Bone marrow (tissue), 2 donors: ENCODE data around the gene STXBP3.
"Not testable (repeated sequence)": the region's sequence is repeated elsewhere in the genome, so short reads cannot be mapped to it uniquely, and the experiment has no call there.

ENCODE experiments used
- DNase-seq, 2 donors: peaks; one replicate each; lab custom pipeline; 2025; lab: John Stamatoyannopoulos, UW

STXBP3 gene

DNA sequence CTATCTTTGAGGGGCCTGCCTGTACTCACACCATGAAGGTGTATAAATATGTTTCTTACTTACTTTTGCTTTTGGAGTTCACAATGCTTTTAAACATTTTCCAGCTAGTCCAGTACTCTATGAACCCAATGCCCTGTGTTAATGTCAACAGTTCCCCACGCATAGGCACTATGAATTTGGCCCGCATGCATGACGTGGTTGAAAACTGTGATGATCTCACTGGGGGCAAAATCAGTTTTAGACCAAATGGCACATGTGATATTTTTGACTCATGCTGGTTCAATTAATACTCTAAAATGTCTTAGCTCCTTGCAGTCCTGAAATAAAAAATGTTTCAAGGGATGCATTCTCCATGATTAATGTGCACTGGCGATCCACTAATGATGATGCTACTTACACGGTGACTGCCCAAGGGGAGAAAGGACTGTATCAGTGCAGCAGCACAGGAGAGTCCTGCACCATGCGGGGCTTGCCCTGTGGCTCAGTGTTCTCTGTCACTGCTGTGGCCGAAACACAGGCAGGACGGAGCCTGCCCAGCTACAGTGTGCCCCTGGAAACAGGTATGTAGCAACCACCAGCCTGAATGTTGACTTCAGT, 18.0 kb upstream of the STXBP3 start:
- DNase-seq: no peak

DNA sequence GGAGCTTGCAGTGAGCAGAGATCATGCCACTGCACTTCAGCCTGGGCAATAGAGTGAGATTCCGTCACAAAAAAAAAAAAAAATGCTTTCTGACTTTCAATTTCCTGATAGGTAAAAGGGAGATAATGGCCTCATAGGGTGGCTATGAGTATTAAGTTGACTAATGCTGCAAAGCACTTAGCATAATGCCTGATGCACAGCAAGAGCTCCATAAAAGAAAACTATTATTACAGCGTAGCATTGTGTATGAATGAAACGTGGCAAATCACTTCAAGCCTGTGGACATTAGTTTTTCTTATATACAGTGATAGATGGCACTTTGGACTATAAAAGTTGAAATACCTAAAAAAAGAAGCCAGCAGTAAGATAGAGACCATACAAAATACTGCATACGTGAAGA, 17.0 kb upstream of the STXBP3 start:
- no peak for DNase-seq

DNA sequence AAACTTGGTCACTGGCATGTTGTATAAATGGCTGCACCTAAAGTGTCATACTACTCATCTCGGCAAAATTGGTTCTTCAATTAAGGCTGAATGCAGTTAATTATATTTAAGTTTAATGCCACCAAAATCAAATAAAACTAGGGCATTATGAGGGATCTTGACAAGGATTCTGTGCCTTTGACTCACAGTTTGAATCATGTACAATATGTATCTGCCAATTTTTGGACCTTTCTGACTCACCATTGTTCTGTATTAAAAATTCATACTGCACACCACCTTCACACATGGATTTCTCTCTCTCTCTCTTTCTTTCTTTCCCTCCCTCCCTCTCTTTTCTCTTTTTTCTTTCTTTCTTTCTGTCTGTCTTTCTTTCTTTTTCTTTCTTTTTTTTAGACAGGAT, 14.1 kb upstream of the STXBP3 start:
- no peak for DNase-seq

DNA sequence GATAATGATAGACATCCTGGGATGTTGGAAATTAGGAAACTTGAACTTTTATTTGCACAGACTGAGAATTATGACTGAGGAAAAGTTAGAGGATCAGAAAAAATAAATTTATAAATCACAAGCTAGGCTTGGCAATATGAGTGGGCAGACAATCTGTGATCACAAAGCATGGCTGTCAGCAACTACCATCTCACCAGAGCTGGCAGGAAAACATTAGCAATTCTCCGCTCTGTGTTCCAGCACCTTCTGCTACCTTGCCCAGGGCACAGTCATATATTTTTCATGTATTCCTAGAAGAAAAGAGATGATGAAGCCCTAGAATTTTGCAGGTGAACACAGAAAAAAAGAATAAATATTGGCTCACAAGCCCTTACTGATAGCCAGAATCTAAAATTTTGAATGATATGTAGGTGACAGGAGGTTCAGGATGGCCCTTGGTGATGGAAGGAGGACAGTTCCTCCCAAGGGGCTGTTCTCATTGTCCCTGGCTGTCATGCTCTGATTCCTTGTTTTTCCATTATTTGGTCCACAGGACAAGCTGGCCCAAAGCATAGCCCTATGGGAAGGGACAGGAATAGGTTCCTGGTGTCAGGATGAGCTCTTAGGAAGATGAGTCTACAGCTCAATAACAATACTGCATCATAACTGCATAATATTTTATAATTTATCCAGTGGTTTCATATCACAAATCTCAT, 12.2 kb upstream of the STXBP3 start:
- no peak for DNase-seq

DNA sequence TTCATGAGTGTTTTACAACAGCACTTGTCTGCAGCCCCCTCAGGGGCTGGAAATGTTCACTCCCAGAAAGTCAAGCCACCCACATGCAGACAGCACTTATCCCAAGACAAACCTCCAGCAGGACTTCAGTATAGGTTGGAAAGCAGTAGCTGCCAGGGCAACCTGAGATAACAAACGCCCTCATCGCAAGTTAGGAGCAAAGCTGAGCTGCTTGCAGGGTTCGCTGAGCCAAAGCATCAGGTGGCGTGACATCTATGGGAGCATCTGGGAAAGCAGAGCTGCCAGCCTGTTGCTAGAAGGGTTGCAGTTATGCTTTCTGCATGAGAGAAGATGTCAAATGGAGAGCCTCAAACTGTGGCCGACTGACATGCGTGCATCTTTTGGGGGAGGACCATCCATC, 4.2 kb upstream of the STXBP3 start:
- no peak for DNase-seq

DNA sequence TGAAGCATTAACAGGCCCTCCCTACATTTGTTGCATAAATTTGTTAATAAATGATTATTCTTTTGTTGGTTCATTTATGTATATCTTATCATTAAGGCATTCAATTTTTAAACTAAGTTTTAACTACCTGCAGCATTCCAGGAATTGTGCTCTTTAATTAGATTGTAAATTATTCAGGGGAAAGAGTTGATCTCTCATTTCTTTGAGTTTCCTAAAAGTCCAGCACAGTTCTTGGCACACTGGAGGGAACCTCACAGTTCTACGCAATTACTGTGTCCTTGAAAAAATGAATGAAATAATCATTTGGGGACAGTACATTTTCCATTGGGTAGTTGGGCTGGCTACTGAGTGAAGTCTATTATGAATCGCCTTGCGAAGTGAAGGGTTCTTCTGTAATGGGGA, 493 bp upstream of the STXBP3 start:
- DNase-seq: no peak

DNA sequence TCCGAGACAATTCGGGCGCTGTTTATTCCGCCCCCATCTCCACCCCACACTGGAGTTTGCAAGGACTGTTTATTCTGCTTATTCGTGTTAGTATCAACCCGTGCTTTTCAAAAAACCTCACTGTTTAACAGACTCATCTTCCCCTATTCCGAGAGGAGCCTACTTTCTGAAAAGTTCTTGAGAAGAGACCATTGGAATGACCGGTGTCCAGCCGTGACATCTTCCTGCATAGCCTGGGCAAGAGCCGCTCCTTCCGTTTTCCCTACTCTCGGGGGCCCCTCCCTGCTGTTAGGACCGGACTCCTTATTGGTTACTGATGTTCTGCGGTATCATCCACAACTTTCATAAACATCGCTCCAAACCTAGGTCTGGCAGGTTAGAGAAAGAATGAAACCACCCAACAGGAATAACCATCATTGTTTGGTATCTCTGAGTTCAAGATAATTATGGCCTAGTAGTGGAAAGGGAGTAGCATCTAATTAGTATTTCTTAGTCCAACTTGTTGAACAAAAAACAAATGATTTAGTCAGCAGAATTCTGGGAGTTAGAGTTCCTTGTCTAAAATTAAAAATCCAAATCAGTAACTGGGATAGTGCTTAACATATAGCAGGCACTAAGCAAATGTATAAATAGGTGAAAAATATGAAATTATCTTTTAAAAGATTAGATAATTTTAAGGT, 837 bp downstream of the STXBP3 start:
- peak in 1 of 2 donors; percentile 48 for DNase-seq

DNA sequence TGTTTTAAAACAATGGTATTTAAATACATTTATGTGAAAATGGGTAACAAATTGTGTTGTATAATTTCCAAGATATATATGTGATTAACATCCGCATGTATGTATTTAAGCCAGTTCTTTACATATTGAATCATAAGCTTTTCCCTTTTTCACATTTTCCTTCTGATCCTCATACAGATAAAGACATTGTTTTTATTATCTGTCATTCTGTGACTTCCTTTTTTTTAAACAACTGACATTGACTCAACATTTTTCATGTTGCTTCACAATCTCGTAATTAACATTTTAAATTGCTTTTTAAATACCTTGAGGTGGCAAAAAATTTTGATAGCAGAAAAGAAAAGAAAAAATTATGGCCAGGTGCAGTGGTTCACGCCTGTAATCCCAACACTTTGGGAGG, 1.4 kb downstream of the STXBP3 start:
- DNase-seq: peak in 1 of 2 donors; percentile 41

DNA sequence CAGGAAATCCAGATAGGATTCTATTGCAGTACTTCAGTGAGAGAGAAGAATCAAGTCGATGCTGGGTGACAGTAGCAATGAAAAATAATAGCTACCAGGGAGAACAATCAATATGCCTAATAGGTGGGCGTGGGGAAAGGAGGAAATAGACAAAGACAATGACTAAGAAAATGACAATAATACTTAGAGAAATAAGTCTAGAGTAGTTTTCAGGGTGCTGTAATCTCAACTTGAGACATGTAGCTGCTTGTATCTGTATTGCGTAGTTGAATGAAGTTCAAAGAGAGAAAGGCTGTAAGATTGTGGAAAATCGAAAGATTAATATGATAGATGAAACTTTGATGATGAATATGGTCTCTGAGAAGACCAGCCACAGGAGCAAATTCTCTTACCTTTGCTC, 2.6 kb downstream of the STXBP3 start:
- no peak for DNase-seq

DNA sequence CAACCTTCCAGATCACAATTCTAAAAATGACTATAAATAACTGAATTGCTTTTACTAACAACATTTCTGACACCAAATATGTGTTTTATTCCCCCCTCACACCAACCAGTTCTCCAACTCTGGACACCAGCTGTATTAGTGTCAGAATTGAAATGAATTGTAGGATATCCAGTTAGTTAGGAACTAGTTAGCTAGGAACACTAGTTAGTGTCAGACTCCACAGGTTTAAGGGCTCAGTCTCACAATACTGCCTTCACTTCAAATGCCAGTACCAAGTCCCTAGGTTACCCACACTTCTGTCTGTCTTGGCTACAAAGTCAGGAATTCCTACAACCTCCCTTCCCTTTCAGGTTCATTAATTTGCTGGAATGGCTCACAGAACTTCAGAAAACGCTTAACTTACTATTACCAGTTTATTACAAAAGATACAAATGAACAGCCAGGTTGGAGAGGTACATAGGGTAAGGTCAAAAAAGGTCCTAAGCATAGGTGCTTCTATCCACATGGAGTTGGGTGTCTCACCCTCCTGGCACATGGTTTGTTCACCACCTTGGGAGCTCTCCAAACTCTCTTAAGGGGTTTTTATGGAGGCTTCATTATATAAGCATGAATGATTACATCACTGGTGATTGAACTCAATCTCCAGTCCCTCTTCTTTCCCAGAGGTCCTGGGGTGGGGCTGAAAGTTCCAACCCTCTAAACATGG, 4.2 kb downstream of the STXBP3 start:
- DNase-seq: no peak

DNA sequence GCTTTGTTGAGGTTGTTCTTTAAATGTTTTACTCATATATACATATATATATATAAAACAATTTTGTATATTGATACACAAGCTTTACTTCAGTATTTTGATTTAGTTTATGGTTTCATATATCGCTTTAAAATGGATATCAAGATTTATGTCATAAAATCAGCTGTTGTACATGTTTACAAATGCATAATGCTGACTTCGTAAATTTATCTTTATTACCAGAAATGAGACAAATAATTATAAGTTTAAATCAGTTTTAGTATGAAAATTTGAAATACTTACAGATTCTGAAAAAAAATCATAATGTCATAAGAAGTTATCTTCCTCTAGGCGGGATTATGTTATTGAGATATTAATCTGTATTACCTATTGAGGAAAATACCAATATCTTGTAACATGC, 6.9 kb downstream of the STXBP3 start:
- DNase-seq: no peak

DNA sequence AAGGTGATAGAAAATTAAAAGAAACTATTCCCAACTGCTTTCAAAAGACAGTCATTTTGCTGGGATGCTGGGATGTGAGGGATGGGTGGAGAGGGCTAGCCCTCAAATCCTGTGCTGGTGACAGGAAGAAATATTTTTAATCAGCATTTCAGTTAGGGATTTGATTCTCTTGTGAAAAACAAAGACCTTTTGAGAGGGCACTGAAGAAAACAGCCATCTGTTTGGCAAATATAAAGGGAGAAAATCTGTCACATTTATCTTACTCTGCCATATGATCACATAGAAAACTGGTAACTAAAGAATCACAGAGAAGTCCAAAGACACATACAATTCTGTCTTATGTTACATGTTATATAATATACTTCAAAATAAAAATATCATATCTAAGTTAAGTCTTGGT, 12.3 kb downstream of the STXBP3 start:
- no peak for DNase-seq

DNA sequence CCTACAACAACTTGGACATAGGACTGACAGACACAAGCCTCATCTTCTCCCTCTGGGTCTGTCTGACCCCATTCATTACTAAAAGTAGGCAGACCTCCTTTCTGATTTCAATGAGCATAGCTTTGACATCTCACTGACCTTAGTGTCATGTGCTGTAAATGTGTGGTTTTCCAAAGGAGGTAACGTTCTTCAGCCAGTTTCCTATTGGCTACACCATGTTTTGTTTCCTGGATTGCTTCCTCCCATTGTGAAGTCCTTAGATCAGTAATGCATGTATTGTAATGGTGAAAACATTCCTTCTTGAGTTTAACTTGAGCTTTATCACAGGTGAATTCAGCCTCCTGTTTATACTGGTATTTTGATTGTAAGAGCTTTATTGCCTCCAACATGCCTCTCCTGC, 20.6 kb downstream of the STXBP3 start:
- DNase-seq: no peak

DNA sequence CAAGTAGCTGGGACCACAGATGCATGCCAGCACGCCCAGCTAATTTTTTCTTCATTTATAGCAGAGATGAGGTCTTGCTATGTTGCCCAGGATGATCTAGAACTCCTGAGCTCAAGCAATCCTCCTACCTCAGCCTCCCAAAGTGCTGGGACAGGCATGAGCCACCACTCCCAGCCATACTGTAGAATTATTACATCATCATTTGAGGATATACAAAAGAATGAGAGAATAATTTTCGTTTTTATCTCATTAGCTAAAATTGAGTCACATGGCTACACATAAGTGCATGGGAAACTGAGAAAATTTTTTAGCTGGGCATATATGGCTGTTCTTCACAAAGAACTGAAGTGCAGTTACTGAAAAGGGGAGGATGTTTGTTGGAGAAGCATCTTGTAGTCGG, 21.2 kb downstream of the STXBP3 start:
- no peak for DNase-seq

DNA sequence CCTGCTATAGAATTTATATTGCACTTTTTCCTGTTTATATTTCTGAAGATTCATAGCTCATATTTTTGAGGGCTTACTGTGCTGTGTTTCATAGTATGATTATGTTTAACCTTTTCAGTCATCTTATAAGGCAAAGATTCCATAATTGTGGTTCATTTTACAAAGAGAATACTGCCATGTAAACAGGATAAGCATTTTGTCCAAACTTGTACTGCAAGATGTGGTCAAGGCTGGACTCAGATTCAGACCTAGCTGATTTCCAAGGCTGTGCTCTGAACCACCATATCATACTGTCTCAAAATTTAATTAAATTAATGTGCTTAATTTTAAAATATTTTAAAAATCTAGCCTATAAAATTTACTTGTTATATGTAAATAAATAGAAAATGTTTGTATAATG, 31.4 kb downstream of the STXBP3 start:
- no peak for DNase-seq

DNA sequence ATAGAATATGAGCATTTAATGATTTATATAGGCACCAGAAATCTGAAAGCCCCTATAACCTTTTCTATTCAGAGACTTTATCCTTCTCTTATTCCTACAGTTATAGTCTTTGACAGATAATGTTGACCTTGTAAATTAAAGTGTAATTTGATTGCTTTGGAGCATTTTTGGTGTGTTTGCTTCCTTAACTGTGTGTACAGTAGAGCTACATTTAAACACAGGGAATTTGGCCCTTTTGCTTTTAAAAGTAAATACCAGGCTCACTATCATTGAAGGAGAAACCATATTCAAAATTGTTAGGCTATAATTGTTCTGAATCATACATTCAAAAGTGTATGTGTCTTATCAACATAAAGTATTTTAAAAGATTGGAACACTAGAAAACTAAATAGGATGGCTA, 33.0 kb downstream of the STXBP3 start:
- DNase-seq: no peak

DNA sequence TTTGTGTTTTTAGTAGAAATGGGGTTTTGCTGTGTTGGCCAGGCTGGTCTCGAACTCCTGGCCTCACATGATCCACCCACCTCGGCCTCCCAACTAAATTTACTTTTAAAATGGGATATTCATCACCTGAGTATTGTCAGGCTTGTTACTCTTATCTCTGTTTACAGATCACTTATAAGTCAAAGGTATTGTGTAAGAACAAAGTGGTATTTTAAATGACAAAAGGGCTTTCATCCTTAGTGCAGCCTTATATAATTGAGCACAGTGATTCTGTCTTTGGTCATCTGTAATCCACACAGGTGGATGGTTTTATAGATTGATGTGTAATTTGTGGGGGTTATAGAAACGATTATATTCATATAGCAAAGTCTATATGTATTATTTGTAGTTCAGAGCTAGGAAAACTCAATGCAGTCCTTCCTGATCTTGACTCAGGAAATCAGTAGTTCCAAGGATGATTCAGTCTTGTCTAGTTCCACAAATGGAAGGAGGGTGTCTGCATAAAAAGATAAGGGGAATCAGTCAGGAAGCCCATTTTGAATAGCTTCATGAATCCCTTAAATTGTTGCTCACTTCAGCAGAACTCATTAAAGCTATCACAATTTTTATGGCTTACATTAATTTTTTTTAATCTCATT, 34.6 kb downstream of the STXBP3 start:
- DNase-seq: no peak

DNA sequence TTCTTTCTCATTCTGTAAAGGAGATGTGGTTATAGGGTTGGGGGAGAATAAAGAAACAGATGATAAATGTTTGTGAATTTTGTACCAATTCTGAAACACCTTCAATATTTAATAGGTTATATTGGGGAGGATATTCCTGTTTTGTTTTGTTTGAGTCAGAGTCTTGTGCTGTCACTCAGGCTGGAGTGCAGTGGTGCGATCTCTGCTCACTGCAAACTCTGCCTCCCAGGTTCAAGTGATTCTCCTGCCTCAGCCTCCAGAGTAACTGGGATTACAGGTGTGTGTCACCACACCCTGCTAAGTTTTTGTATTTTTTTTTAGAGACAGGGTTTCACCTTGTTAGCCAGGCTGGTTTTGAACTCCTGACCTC, 35.1 kb downstream of the STXBP3 start:
- DNase-seq: not testable (repeated sequence)

DNA sequence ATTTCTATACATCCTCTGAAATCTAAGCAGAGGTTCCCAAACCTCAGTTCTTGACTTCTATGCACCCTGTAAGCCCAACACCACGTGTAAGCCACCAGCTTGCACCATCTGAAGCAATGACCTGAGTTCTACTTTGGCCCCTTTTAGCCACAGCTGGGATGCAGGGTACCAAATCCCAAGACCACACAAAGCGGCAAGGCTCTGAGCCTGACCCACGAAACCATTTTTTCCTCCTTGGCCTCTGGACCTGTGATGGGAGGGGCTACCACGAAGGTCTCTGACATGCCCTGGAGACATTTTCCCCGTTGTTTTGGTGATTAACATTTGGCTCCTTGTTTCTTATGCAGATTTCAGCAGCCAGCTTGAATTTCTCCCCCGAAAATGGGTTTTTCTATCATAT, 38.8 kb downstream of the STXBP3 start:
- no peak for DNase-seq

DNA sequence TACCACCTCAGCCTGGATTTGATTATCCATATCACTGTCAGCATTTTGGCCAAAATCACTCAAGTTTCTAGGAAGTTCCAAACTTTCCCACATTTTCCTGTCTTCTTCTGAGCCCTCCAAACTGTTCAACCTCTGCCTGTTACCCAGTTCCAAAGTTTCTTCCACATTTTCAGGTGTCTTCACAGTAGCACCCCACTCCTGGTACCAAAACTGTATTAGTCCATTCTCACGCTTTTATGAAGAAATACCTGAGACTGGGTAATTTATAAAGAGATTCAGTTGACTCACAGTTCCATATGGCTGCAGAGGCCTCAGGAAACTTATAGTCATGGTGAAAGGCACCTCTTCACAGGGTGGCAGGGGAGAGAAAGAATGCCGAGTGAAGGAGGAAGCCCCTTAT, 39.4 kb downstream of the STXBP3 start:
- DNase-seq: no peak

DNA sequence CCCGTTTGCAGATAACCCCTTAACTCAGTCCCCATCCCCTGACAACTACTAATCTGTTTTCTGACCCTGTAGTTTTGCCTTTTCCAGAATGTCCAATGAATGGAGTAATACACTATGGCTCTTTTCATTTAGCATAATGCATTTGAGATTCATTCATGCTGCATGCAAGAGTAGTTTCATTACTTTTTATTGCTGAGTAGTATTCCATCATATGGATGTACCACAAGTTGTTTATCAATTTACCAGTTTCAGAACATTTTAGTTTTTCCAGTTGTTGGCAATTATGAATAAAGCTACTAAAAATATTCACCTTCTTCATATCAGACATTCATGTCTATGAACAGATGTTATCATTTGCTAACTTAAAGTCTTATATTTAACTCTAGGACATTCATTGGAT, 45.3 kb downstream of the STXBP3 start:
- no peak for DNase-seq

DNA sequence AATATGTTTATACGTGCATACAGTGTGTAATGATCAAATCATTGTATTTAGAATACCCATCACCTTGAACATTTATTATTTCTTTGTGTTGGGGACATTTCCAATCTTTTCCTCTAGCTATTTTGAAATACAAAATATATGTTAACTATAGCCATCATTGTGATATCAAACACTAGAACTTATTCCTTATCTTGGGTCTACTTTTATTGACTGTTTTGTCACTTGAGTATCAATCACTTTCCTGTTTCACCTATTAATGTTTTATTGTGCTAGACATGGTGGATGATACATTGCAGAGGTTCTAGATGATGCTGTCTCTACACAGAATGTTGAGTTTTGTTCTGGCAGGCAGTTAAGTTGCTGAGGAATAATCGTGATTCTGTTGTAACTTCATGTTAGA, 45.9 kb downstream of the STXBP3 start:
- no peak for DNase-seq

DNA sequence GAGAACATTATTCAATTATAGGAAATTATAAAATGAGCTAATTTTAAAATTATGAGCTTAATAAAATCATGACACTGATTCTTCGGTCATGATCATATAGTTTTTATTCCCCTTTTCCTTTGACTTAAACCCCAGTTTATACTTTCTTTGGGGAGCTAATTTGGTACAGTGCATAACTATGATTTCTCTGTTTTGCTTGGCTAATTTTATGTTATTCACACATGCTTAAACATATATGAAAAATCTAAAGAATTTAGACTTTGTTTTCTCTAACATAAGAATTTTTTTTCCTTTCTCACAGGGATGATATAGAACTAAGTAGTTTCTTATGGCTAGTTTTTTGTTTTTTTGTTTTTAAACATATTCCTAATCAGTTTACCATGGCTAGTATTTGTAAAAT, 52.5 kb downstream of the STXBP3 start:
- DNase-seq: no peak
